K562 (cell line): ENCODE data around the gene CLDN15. TPM values are rescaled to one million over a fixed set of nuclear protein-coding genes. Genes with fewer than 3 reads are reported as not detected.

ENCODE experiments used
- ATAC-seq: fragments of 200-7000 bp; cut with Tn5 transposase; 3 replicates; pipeline ENCODE4 v1.9.1; 2020; ENCODE audit warnings: moderate library complexity
- BruUV-seq: library from RNA; stranded (reverse); fragments of 400-500 nt; replicated peaks from 2 replicates; lab custom pipeline; 2021; lab: Mats Ljungman, UMichigan
- CTCF ChIA-PET: fragments of 300-600 bp; formaldehyde crosslinking; extraction: SDS; loops from one replicate; lab custom pipeline; 2021; ENCODE audit warnings: low intra/inter-chr PET ratio; lab: Yijun Ruan, JAX
- POLR2A ChIA-PET: fragments of 300-600, 350-650 bp; sonication (Branson Sonifier 250); formaldehyde crosslinking; extraction: SDS; loops from one replicate; lab custom pipeline; 2021; ENCODE audit warnings: antibody characterized with exemption, inconsistent platforms; lab: Yijun Ruan, JAX
- DNase-seq, 4 experiments: peaks; one replicate each; pipeline versions ENCODE4 v3.0.0 to v3.0.0-alpha.2; 2011 to 2018; ENCODE audit warnings: low spot score in 3 of 4, mixed read lengths in 3 of 4; ENCODE audit errors: extremely low read depth in 1 of 4
- FAIRE-seq: peaks from 2 replicates; lab custom pipeline; 2011; peaks lifted over from hg19 to GRCh38; lab: Jason Lieb, UNC
- H2AFZ ChIP-seq: 2 replicates; pipeline ENCODE4 v1.6.0; 2011; ENCODE audit warnings: low read depth, low read length, control low read depth, inconsistent platforms
- H3K27ac ChIP-seq: fragments of 200-600 bp; 3 replicates; pipeline ENCODE4 v1.8.0; 2011; ENCODE audit warnings: low read depth, mild to moderate bottlenecking, control low read depth, inconsistent platforms, low read length, moderate library complexity, mixed read lengths; ENCODE audit errors: extremely low read depth
- H3K27me3 ChIP-seq, 2 experiments: fragments of 300-600 bp in 1 of 2; 2 replicates in 1 of 2; 3 replicates in 1 of 2; pipeline versions ENCODE4 v1.6.0 to v1.8.0; 2011; ENCODE audit warnings: inconsistent platforms in 2 of 2, low read length in 2 of 2, mild to moderate bottlenecking in 1 of 2, mixed read lengths in 1 of 2, moderate library complexity in 1 of 2; ENCODE audit not compliant: control insufficient read depth in 2 of 2, insufficient read depth in 2 of 2
- H3K36me3 ChIP-seq: fragments of 300-600 bp; 3 replicates; pipeline ENCODE4 v1.8.0; 2011; ENCODE audit warnings: mild to moderate bottlenecking, low read length, inconsistent platforms; ENCODE audit not compliant: control insufficient read depth, insufficient read depth
- H3K4me1 ChIP-seq, 2 experiments: fragments of 200-600 bp in 1 of 2; replicated peaks in 1 of 2; 2 replicates in 1 of 2; 3 replicates in 1 of 2; pipeline versions ENCODE4 v1.5.1 to v1.8.0; 2011; ENCODE audit warnings: inconsistent platforms in 2 of 2, low read length in 2 of 2, mild to moderate bottlenecking in 1 of 2, mixed read lengths in 1 of 2, moderate library complexity in 1 of 2; ENCODE audit not compliant: control insufficient read depth in 2 of 2, insufficient read depth in 2 of 2
- H3K4me2 ChIP-seq: 2 replicates; pipeline ENCODE4 v1.6.1; 2011; ENCODE audit warnings: low read length, control low read depth, inconsistent platforms, mixed read lengths; ENCODE audit not compliant: insufficient read depth
- H3K4me3 ChIP-seq: fragments of 200-600 bp; sonication (generic), shearing (Covaris generic); 2 replicates; pipeline ENCODE4 v1.5.1; 2016; ENCODE audit warnings: control low read depth, inconsistent platforms
- H3K79me2 ChIP-seq: fragments of 200-600 bp; 3 replicates; pipeline ENCODE4 v1.8.0; 2011; ENCODE audit warnings: low read length, inconsistent platforms; ENCODE audit not compliant: control insufficient read depth, insufficient read depth
- H3K9ac ChIP-seq, 2 experiments: 2 replicates each; pipeline versions ENCODE4 v1.6.0 to v1.6.1; 2011; ENCODE audit warnings: low read depth in 2 of 2, low read length in 2 of 2, control low read depth in 1 of 2, inconsistent platforms in 1 of 2, mild to moderate bottlenecking in 1 of 2, mixed read lengths in 1 of 2; ENCODE audit not compliant: insufficient read depth in 1 of 2
- H3K9me1 ChIP-seq: one replicate; pipeline ENCODE4 v1.6.0; 2011; ENCODE audit warnings: inconsistent platforms, mild to moderate bottlenecking, low read length, moderate library complexity; ENCODE audit not compliant: control insufficient read depth, insufficient read depth
- H3K9me3 ChIP-seq: replicated peaks from 2 replicates; pipeline ENCODE4 v1.5.1; 2011; ENCODE audit warnings: low read depth, low read length, inconsistent platforms; ENCODE audit not compliant: control insufficient read depth, insufficient read depth
- H4K20me1 ChIP-seq: replicated peaks from 2 replicates; pipeline ENCODE4 v1.6.1; 2011; ENCODE audit warnings: low read length, inconsistent platforms, mixed read lengths; ENCODE audit not compliant: control insufficient read depth, insufficient read depth
- ATF7 ChIP-seq: fragments of 450-650 bp; IDR thresholded peaks from 2 replicates; pipeline ENCODE4 v1.7.1; 2014; ENCODE audit warnings: mild to moderate bottlenecking, moderate library complexity
- DIDO1 ChIP-seq: fragments of 450-650 bp; IDR thresholded peaks from 2 replicates; pipeline ENCODE4 v1.6.1; 2016; ENCODE audit warnings: low read depth, missing biosample characterization, missing genetic modification characterization
- EHMT2 ChIP-seq: fragments of 450-650 bp; IDR thresholded peaks from 2 replicates; pipeline ENCODE4 v1.6.1; 2018; ENCODE audit warnings: antibody characterized with exemption
- FIP1L1 ChIP-seq: fragments of 200-400 bp; formaldehyde crosslinking; IDR thresholded peaks from 2 replicates; pipeline ENCODE4 v1.6.1; 2018; ENCODE audit warnings: mild to moderate bottlenecking, low read depth, low read length; ENCODE audit not compliant: poor library complexity, severe bottlenecking
- NFIC ChIP-seq: fragments of 450-650 bp; IDR thresholded peaks from 2 replicates; pipeline ENCODE4 v1.6.1; 2017; ENCODE audit warnings: mild to moderate bottlenecking, inconsistent platforms
- SMARCA4 ChIP-seq: fragments of 450-650 bp; IDR thresholded peaks from 2 replicates; pipeline ENCODE4 v1.6.1; 2016
- SRF ChIP-seq, 2 experiments: fragments of 250-450, 450-650 bp in 1 of 2; sonication (Bioruptor Pico) in 1 of 2; sonication (generic) in 1 of 2; formaldehyde crosslinking; IDR thresholded peaks; 2 replicates each; pipeline versions ENCODE4 v1.5.0 to v1.5.1; 2020 to 2022; ENCODE audit warnings: mild to moderate bottlenecking in 1 of 2, missing genetic modification reagents in 1 of 2
- U2AF1 ChIP-seq: fragments of 200-400 bp; formaldehyde crosslinking; optimal IDR thresholded peaks from 2 replicates; pipeline ENCODE3; 2017; ENCODE audit warnings: mild to moderate bottlenecking, low read depth, low read length, moderate library complexity
- ZBED1 ChIP-seq: IDR thresholded peaks from 2 replicates; pipeline ENCODE4 v1.6.1; 2014
- ZFPM2 ChIP-seq: fragments of 250-450 bp; sonication (Bioruptor Pico); IDR thresholded peaks from 2 replicates; pipeline ENCODE4 v1.5.1; 2022; ENCODE audit warnings: mild to moderate bottlenecking
- ZNF274 ChIP-seq: IDR thresholded peaks from 2 replicates; pipeline ENCODE4 v1.6.1; 2011; ENCODE audit warnings: low read depth, mild to moderate bottlenecking, low read length, moderate library complexity, borderline replicate concordance
- ZNF316 ChIP-seq: fragments of 450-650 bp; IDR thresholded peaks from 2 replicates; pipeline ENCODE4 v1.6.1; 2016
- ZNF764 ChIP-seq: fragments of 250-450 bp; sonication (Bioruptor Pico); IDR thresholded peaks from 2 replicates; pipeline ENCODE4 v1.4.0; 2020; ENCODE audit warnings: low read depth, mild to moderate bottlenecking, moderate library complexity
- WGBS: fragments of 100-300 bp; shearing (Covaris generic); methylation state at CpG from one replicate; pipeline ENCODE4 v1.1.6; 2016; ENCODE audit warnings: low coverage, mixed read lengths; ENCODE audit not compliant: insufficient coverage; ENCODE audit errors: missing lambda C conversion rate; 5-methylcytosine and 5-hydroxymethylcytosine counted together
- in situ Hi-C: fragments of 300-500 bp; cut with MboI; formaldehyde crosslinking; loops from 4 replicates; pipeline ENCODE4 v1.15.0; 2018; ENCODE audit warnings: inconsistent platforms, mixed read lengths
- intact Hi-C: fragments of 100-400 bp; cut with micrococcal nuclease; formaldehyde crosslinking; loops from 2 replicates; pipeline ENCODE4 v1.14.2; 2022
- polyA plus RNA-seq, 8 experiments: library from polyadenylated mRNA; depleted of rRNA in 4 of 8; stranded (reverse) in 5 of 8; unstranded in 3 of 8; fragments of >200 nt; fragmentation: Nextera tagmentation in 2 of 8; fragmentation: Illumina TruSeq in 1 of 8; extraction: Ambion mirVana in 2 of 8; extraction: Trizol in 1 of 8; gene quantifications; 2 replicates each; pipeline versions ENCODE4 v1.2.1 to v1.2.3, GENCODE V29; 2011 to 2014; ENCODE audit warnings: inconsistent platforms in 1 of 8, missing spikeins in 1 of 8
- total RNA-seq, 7 experiments: library from RNA; depleted of rRNA in 6 of 7; stranded (reverse); fragments of >200 nt in 6 of 7; fragmentation: Illumina TruSeq in 2 of 7; extraction: Trizol in 2 of 7; gene quantifications; 2 replicates each; pipeline versions ENCODE4 v1.2.1 to v1.2.3, GENCODE V29; 2011 to 2021; ENCODE audit warnings: low replicate concordance in 1 of 7

Gene CLDN15
- total and polyA plus RNA-seq, 9 of the 15 experiments (the other 6 are each of a cell fraction or from before 2014, with no cell fraction given), result 0.32 to 14.5 (median 7.4) TPM

GRCh38 chr7:101201695-101202602 lies 35.7 kb downstream of the CLDN15 start:
- H3K4me2 ChIP-seq, result no peak overlapping the region
- in situ Hi-C loops, result no loop called here
- TF ChIP-seq ZFPM2 (CRISPR knock-in tag) (no peak), ZBED1 (no peak), EHMT2 (no peak), U2AF1 (no peak), NFIC (no peak), SRF (CRISPR knock-in tag; IDR thresholded peaks at IDR 0.05) (no peak), FIP1L1 (no peak), DIDO1 (tag) (no peak), SMARCA4 (no peak), ZNF764 (CRISPR knock-in tag) (no peak), ZNF316 (no peak), ZNF274 (no peak), ATF7 (no peak)
- no TSS peak for BruUV-seq
- H3K79me2 ChIP-seq, result no peaks in the 10 kb centered on the region
- 66% methylated on average over 49 of the region's 75 CpGs for WGBS
- intact Hi-C loops, result no loop called here
- H3K4me3 ChIP-seq, result no peak overlapping the region
- no peaks in the 10 kb centered on the region for H3K9me1 ChIP-seq
- DNase-seq (peak in 1 of 4 experiments; percentile 18), FAIRE-seq (no peak), ATAC-seq (no peak)
- peaks cover 9% of the 10 kb centered on the region; the same call in 1 of the 3 replicates for H3K36me3 ChIP-seq
- H3K9ac ChIP-seq, result peak overlapping the region in 1 of 2 experiments; percentile 64; a peak in 2 of 4 replicates
- peaks cover 9 to 37% of the 10 kb centered on the region in 2 experiments for H3K4me1 ChIP-seq
- H3K27ac ChIP-seq, result no peak overlapping the region
- peaks cover 0 to 7% of the 10 kb centered on the region in 2 experiments; a peak in 1 of 5 replicates for H3K27me3 ChIP-seq
- no peak overlapping the region for H2AFZ ChIP-seq
- ChIA-PET CTCF (no interaction called here), POLR2A (interaction anchor here (0.6 to 1.5 kb wide), 2 partner anchors 14 to 37 kb away, joined by 3 to 8 read pairs; no protein-coding TSS in a partner anchor)
- no peaks in the 10 kb centered on the region for H3K9me3 ChIP-seq
- H4K20me1 ChIP-seq, result no peaks in the 10 kb centered on the region
